ENCODE results near the gene CCDC160. TPM values are rescaled to one million over a fixed set of nuclear protein-coding genes. Genes with fewer than 3 reads are reported as not detected.
"Not testable (repeated sequence)": the region's sequence is repeated elsewhere in the genome, so short reads cannot be mapped to it uniquely, and the experiment has no call there.

CCDC160 gene
- total RNA-seq, 1 donor from 2014 or later = 8.5 TPM

GRCh38 chrX:134255555-134255954 lies 18.6 kb downstream of the CCDC160 start:
- peaks cover 7% of the 10 kb centered on the region for H3K9me3 Mint-ChIP-seq
- no peak for DNase-seq (ENCODE audit: low read depth, low spot score)
- H3K36me3 Mint-ChIP-seq (ENCODE audit: low read depth) = no peaks in the 10 kb centered on the region
- TF ChIP-seq, protein P1, sequence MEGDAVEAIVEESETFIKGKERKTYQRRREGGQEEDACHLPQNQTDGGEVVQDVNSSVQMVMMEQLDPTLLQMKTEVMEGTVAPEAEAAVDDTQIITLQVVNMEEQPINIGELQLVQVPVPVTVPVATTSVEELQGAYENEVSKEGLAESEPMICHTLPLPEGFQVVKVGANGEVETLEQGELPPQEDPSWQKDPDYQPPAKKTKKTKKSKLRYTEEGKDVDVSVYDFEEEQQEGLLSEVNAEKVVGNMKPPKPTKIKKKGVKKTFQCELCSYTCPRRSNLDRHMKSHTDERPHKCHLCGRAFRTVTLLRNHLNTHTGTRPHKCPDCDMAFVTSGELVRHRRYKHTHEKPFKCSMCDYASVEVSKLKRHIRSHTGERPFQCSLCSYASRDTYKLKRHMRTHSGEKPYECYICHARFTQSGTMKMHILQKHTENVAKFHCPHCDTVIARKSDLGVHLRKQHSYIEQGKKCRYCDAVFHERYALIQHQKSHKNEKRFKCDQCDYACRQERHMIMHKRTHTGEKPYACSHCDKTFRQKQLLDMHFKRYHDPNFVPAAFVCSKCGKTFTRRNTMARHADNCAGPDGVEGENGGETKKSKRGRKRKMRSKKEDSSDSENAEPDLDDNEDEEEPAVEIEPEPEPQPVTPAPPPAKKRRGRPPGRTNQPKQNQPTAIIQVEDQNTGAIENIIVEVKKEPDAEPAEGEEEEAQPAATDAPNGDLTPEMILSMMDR (conservative IDR thresholded peaks at IDR 0.05) = no peak
- H3K27ac Mint-ChIP-seq (ENCODE audit: unreplicated experiment) = no peak overlapping the region
- peaks cover 5% of the 10 kb centered on the region for H3K4me1 Mint-ChIP-seq
- H3K27me3 Mint-ChIP-seq (ENCODE audit: low read depth) = no peaks in the 10 kb centered on the region
- no peak overlapping the region for H3K4me3 Mint-ChIP-seq

GRCh38 chrX:134256684-134257083 lies 19.7 kb downstream of the CCDC160 start:
- DNase-seq (ENCODE audit: low read depth, low spot score) = no peak
- Mint-ChIP-seq H3K36me3 (ENCODE audit: low read depth) (no peaks in the 10 kb centered on the region), H3K27me3 (ENCODE audit: low read depth) (no peaks in the 10 kb centered on the region), H3K27ac (ENCODE audit: unreplicated experiment) (no peak overlapping the region), H3K9me3 (peaks cover 7% of the 10 kb centered on the region), H3K4me3 (no peak overlapping the region), H3K4me1 (peaks cover 5% of the 10 kb centered on the region)
- TF ChIP-seq, protein P1 (conservative IDR thresholded peaks at IDR 0.05) = no peak

- Mint-ChIP-seq H3K27ac (ENCODE audit: unreplicated experiment) (no peak overlapping the region), H3K27me3 (ENCODE audit: low read depth) (no peaks in the 10 kb centered on the region), H3K9me3 (peaks cover 7% of the 10 kb centered on the region)
Observed at GRCh38 chrX:134258202-134258601, 21.2 kb downstream of the CCDC160 start.

GRCh38 chrX:134285934-134286333 lies 49.0 kb downstream of the CCDC160 start:
- H3K27ac Mint-ChIP-seq (ENCODE audit: unreplicated experiment); H3K9me3 Mint-ChIP-seq; DNase-seq (ENCODE audit: low read depth, low spot score); H3K36me3 Mint-ChIP-seq (ENCODE audit: low read depth); H3K27me3 Mint-ChIP-seq (ENCODE audit: low read depth); H3K4me3 Mint-ChIP-seq; H3K4me1 Mint-ChIP-seq: not testable (repeated sequence)

More at GRCh38 chrX:134258202-134258601, 21.2 kb downstream of the CCDC160 start:
- no peaks in the 10 kb centered on the region for H3K36me3 Mint-ChIP-seq (ENCODE audit: low read depth)
- no peak for DNase-seq (ENCODE audit: low read depth, low spot score)
- TF ChIP-seq, protein P1 (conservative IDR thresholded peaks at IDR 0.05) = no peak
- peaks cover 5% of the 10 kb centered on the region for H3K4me1 Mint-ChIP-seq
- no peak overlapping the region for H3K4me3 Mint-ChIP-seq

GRCh38 chrX:134287346-134287745 lies 50.4 kb downstream of the CCDC160 start:
- Mint-ChIP-seq H3K27ac (ENCODE audit: unreplicated experiment) (no peak overlapping the region), H3K36me3 (ENCODE audit: low read depth) (peaks cover 7% of the 10 kb centered on the region), H3K4me1 (no peaks in the 10 kb centered on the region), H3K9me3 (peaks cover 5% of the 10 kb centered on the region), H3K27me3 (ENCODE audit: low read depth) (no peaks in the 10 kb centered on the region), H3K4me3 (no peak overlapping the region)
- TF ChIP-seq, protein P1 (conservative IDR thresholded peaks at IDR 0.05) = no peak
- DNase-seq (ENCODE audit: low read depth, low spot score) = no peak

DNA sequence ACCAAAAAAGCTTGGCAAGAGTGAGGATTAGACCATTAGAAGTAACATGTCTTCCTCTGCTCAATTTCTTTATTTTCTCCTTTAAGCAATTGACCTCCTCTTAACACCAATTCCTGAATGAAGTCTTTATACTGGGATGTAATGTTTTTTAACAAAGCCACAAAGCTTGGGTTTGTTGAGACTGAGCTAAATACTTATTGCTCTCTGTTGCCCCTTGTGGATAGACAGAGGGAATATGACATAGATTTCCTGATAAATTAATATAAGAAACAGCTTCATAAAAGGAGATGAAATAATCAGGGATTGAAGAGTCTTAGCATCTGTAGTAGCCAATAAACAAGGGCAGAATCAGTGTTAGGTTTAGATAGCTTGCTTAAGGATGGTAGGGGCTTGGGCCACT lies 57.6 kb downstream of the CCDC160 start:
- H3K4me1 Mint-ChIP-seq = no peaks in the 10 kb centered on the region
- H3K27ac Mint-ChIP-seq (ENCODE audit: unreplicated experiment) = no peak overlapping the region
- H3K27me3 Mint-ChIP-seq (ENCODE audit: low read depth) = no peaks in the 10 kb centered on the region
- H3K9me3 Mint-ChIP-seq = peaks cover 12% of the 10 kb centered on the region
- no peak overlapping the region for H3K4me3 Mint-ChIP-seq
- H3K36me3 Mint-ChIP-seq (ENCODE audit: low read depth) = no peaks in the 10 kb centered on the region
- TF ChIP-seq, protein P1 (conservative IDR thresholded peaks at IDR 0.05) = peak; percentile 57
- DNase-seq (ENCODE audit: low read depth, low spot score) = no peak

Other genes starting within 250 kb of the CCDC160 start
- 92.6 and 98.3 TPM in 2 replicates for gene PHF6, start 136.1 kb downstream of the CCDC160 start, total RNA-seq
- gene HPRT1, start 223.0 kb downstream of the CCDC160 start, total RNA-seq = 20.3 and 26.6 TPM in 2 replicates